H1 (cell line): Measurements from ENCODE around the gene WDR27. TPM values are rescaled to one million over a fixed set of nuclear protein-coding genes. Genes with fewer than 3 reads are reported as not detected.

Experiments used
- CTCF ChIA-PET: fragments of 300-600 bp; sonication (Branson Sonifier 250); formaldehyde crosslinking; loops from one replicate; lab custom pipeline; 2021; ENCODE audit not compliant: partially characterized antibody; lab: Charles Lee
- POLR2A ChIA-PET: fragments of 300-600 bp; sonication (Branson Sonifier 250); formaldehyde crosslinking; loops from one replicate; lab custom pipeline; 2021; ENCODE audit warnings: inconsistent platforms; ENCODE audit not compliant: partially characterized antibody; lab: Charles Lee
- DNase-seq, 2 experiments: peaks; one replicate each; pipeline versions ENCODE4 v3.0.0 to v3.0.0-alpha.2; 2010 to 2022; ENCODE audit warnings: low spot score in 2 of 2, low read depth in 1 of 2, mixed read lengths in 1 of 2
- FAIRE-seq: peaks from 2 replicates; lab custom pipeline; 2011; peaks lifted over from hg19 to GRCh38; lab: Jason Lieb, UNC
- H2AFZ ChIP-seq: 2 replicates; pipeline ENCODE4 v1.8.1; 2012; ENCODE audit warnings: low read length, inconsistent platforms
- H2AK5ac ChIP-seq: 2 replicates; pipeline ENCODE4 v1.6.1; 2013; ENCODE audit warnings: low read depth, low read length
- H2BK120ac ChIP-seq: replicated peaks from 2 replicates; pipeline ENCODE3; 2013; ENCODE audit warnings: low read depth, low read length, inconsistent platforms
- H2BK12ac ChIP-seq: 2 replicates; pipeline ENCODE4 v1.6.1; 2013; ENCODE audit warnings: low read depth, low read length
- H2BK15ac ChIP-seq: 2 replicates; pipeline ENCODE4 v1.6.1; 2013; ENCODE audit warnings: low read length
- H2BK20ac ChIP-seq: 2 replicates; pipeline ENCODE4 v1.6.1; 2013; ENCODE audit warnings: low read length
- H2BK5ac ChIP-seq: 2 replicates; pipeline ENCODE4 v1.6.1; 2013; ENCODE audit warnings: low read depth, low read length
- H3K14ac ChIP-seq: 2 replicates; pipeline ENCODE4 v1.6.1; 2013; ENCODE audit warnings: inconsistent platforms; ENCODE audit not compliant: insufficient read length
- H3K18ac ChIP-seq: 2 replicates; pipeline ENCODE4 v1.6.1; 2013; ENCODE audit warnings: low read length; ENCODE audit errors: extremely low read depth
- H3K23ac ChIP-seq: 2 replicates; pipeline ENCODE4 v1.6.1; 2013; ENCODE audit warnings: inconsistent platforms; ENCODE audit not compliant: insufficient read length
- H3K23me2 ChIP-seq: 2 replicates; pipeline ENCODE4 v1.6.1; 2013; ENCODE audit warnings: low read depth, low read length
- H3K27ac ChIP-seq: 2 replicates; pipeline ENCODE4 v1.6.1; 2011; ENCODE audit warnings: low read depth, low read length, inconsistent platforms
- H3K27me3 ChIP-seq, 4 experiments: replicated peaks in 1 of 4; 1 replicate in 1 of 4; 2 replicates in 3 of 4; pipeline versions ENCODE4 v1.6.1 to v1.8.1; 2011 to 2013; ENCODE audit warnings: low read length in 3 of 4, mild to moderate bottlenecking in 3 of 4, inconsistent platforms in 2 of 4, mixed read lengths in 2 of 4, moderate library complexity in 1 of 4; ENCODE audit not compliant: control insufficient read depth in 3 of 4, insufficient read depth in 3 of 4; ENCODE audit errors: extremely low read depth in 1 of 4
- H3K36me3 ChIP-seq, 4 experiments: 2 replicates each; pipeline versions ENCODE4 v1.6.1 to v1.8.1; 2011 to 2013; ENCODE audit warnings: mild to moderate bottlenecking in 4 of 4, low read length in 3 of 4, moderate library complexity in 2 of 4, control low read depth in 1 of 4, inconsistent platforms in 1 of 4; ENCODE audit not compliant: insufficient read depth in 4 of 4, control insufficient read depth in 2 of 4
- H3K4ac ChIP-seq: replicated peaks from 2 replicates; pipeline ENCODE3; 2013; ENCODE audit warnings: low read length, low read depth, mixed read lengths, inconsistent platforms; ENCODE audit not compliant: insufficient read length
- H3K4me1 ChIP-seq, 4 experiments: replicated peaks in 1 of 4; 1 replicate in 1 of 4; 2 replicates in 3 of 4; pipeline versions ENCODE4 v1.6.1 to v1.8.1; 2011 to 2013; ENCODE audit warnings: low read length in 3 of 4, inconsistent platforms in 2 of 4, mixed read lengths in 1 of 4; ENCODE audit not compliant: insufficient read depth in 4 of 4, control insufficient read depth in 3 of 4
- H3K4me2 ChIP-seq, 2 experiments: 2 replicates each; pipeline versions ENCODE4 v1.6.1 to v1.8.1; 2011 to 2013; ENCODE audit warnings: low read depth in 2 of 2, low read length in 2 of 2, control low read depth in 1 of 2, inconsistent platforms in 1 of 2, mild to moderate bottlenecking in 1 of 2; ENCODE audit not compliant: insufficient read depth in 1 of 2
- H3K4me3 ChIP-seq, 4 experiments: fragments of 200-600, 300-600 bp in 1 of 4; sonication (generic), shearing (Covaris generic), sonication (Bioruptor Twin) in 1 of 4; 2 replicates each; pipeline versions ENCODE4 v1.5.1 to v1.8.1; 2011 to 2016; ENCODE audit warnings: low read length in 4 of 4, low read depth in 3 of 4, control low read depth in 2 of 4, inconsistent platforms in 2 of 4, mild to moderate bottlenecking in 2 of 4, mixed read lengths in 1 of 4, moderate library complexity in 1 of 4; ENCODE audit not compliant: insufficient read depth in 2 of 4; ENCODE audit errors: extremely low read depth in 1 of 4
- H3K56ac ChIP-seq: replicated peaks from 2 replicates; pipeline ENCODE3; 2013; ENCODE audit warnings: low read depth, mild to moderate bottlenecking, mixed read lengths, low read length, inconsistent platforms; ENCODE audit not compliant: insufficient read length
- H3K79me1 ChIP-seq: 2 replicates; pipeline ENCODE4 v1.6.1; 2013; ENCODE audit warnings: low read depth, low read length, control low read depth
- H3K79me2 ChIP-seq, 2 experiments: 2 replicates each; pipeline versions ENCODE4 v1.6.1 to v1.8.1; 2012 to 2013; ENCODE audit warnings: low read length in 2 of 2, mild to moderate bottlenecking in 2 of 2, inconsistent platforms in 1 of 2; ENCODE audit not compliant: insufficient read depth in 2 of 2, control insufficient read depth in 1 of 2
- H3K9ac ChIP-seq, 4 experiments: replicated peaks in 1 of 4; 1 replicate in 1 of 4; 2 replicates in 3 of 4; pipeline versions ENCODE4 v1.6.1 to v1.8.1; 2011 to 2013; ENCODE audit warnings: low read depth in 3 of 4, low read length in 3 of 4, control low read depth in 2 of 4, mild to moderate bottlenecking in 2 of 4, moderate library complexity in 2 of 4, inconsistent platforms in 1 of 4; ENCODE audit errors: extremely low read depth in 1 of 4
- H3K9me3 ChIP-seq, 2 experiments: 2 replicates each; pipeline versions ENCODE4 v1.6.1 to v1.8.1; 2012 to 2013; ENCODE audit warnings: mild to moderate bottlenecking in 2 of 2, moderate library complexity in 2 of 2, control low read depth in 1 of 2, inconsistent platforms in 1 of 2, low read depth in 1 of 2, low read length in 1 of 2, mixed read lengths in 1 of 2; ENCODE audit not compliant: insufficient read depth in 2 of 2
- H4K20me1 ChIP-seq, 2 experiments: replicated peaks in 1 of 2; 2 replicates each; pipeline versions ENCODE3 to v1.8.1; 2011 to 2013; ENCODE audit warnings: inconsistent platforms in 2 of 2, low read length in 2 of 2, mild to moderate bottlenecking in 1 of 2; ENCODE audit not compliant: insufficient read depth in 2 of 2, control insufficient read depth in 1 of 2
- H4K5ac ChIP-seq: 2 replicates; pipeline ENCODE4 v1.6.1; 2013; ENCODE audit warnings: low read length, low read depth, mixed read lengths, inconsistent platforms; ENCODE audit not compliant: insufficient read length
- H4K8ac ChIP-seq: 2 replicates; pipeline ENCODE4 v1.8.0; 2013; ENCODE audit warnings: mild to moderate bottlenecking, moderate library complexity, low read length, inconsistent platforms; ENCODE audit not compliant: insufficient read depth; ENCODE audit errors: extremely low read depth
- H4K91ac ChIP-seq: replicated peaks from 2 replicates; pipeline ENCODE3; 2013; ENCODE audit warnings: low read length, mixed read lengths, inconsistent platforms; ENCODE audit not compliant: insufficient read length
- CBX8 ChIP-seq: fragments of 300-800, 300-1000 bp; sonication (generic); IDR thresholded peaks from 2 replicates; pipeline ENCODE4 v1.7.1; 2016; ENCODE audit warnings: low read depth, low read length, borderline replicate concordance
- CHD1 ChIP-seq: IDR thresholded peaks from 2 replicates; pipeline ENCODE4 v1.6.1; 2012; ENCODE audit warnings: low read depth, low read length, improper control_type of control experiment
- CREB1 ChIP-seq: IDR thresholded peaks from 2 replicates; pipeline ENCODE4 v1.6.1; 2012; ENCODE audit warnings: inconsistent platforms
- EP300 ChIP-seq, 2 experiments: IDR thresholded peaks; 1 replicate in 1 of 2; 2 replicates in 1 of 2; pipeline ENCODE4 v1.6.1; 2011 to 2012; ENCODE audit warnings: low read depth in 2 of 2, low read length in 2 of 2, mild to moderate bottlenecking in 2 of 2, borderline replicate concordance in 1 of 2, inconsistent platforms in 1 of 2, moderate library complexity in 1 of 2
- FOSL1 ChIP-seq: IDR thresholded peaks from 2 replicates; pipeline ENCODE4 v1.6.1; 2011; ENCODE audit warnings: mild to moderate bottlenecking, low read depth, low read length, moderate library complexity; ENCODE audit not compliant: insufficient read depth
- JUND ChIP-seq: IDR thresholded peaks from 2 replicates; pipeline ENCODE4 v1.6.1; 2011; ENCODE audit warnings: mild to moderate bottlenecking, improper control_type of control experiment, low read length
- NRF1 ChIP-seq: IDR thresholded peaks from 2 replicates; pipeline ENCODE4 v1.6.1; 2011; ENCODE audit warnings: mild to moderate bottlenecking, low read depth, low read length, improper control_type of control experiment
- POLR2AphosphoS5 ChIP-seq: IDR thresholded peaks from 2 replicates; pipeline ENCODE4 v1.6.1; 2011; ENCODE audit warnings: low read depth, low read length
- YY1 ChIP-seq: IDR thresholded peaks from 2 replicates; pipeline ENCODE4 v1.6.1; 2011; ENCODE audit warnings: low read depth, mild to moderate bottlenecking, low read length
- WGBS, 2 experiments: shearing (Covaris generic) in 1 of 2; methylation state at CpG; one replicate each; pipeline versions ENCODE4 v1.1.6 to v1.1.7; 2013 to 2015; ENCODE audit warnings: low lambda C conversion rate in 2 of 2, mixed read lengths in 2 of 2, inconsistent platforms in 1 of 2, low coverage in 1 of 2, missing lambda C conversion rate in 1 of 2; ENCODE audit not compliant: insufficient replicate concordance in 2 of 2, insufficient coverage in 1 of 2, insufficient read length in 1 of 2; ENCODE audit errors: extremely low coverage in 1 of 2, missing lambda C conversion rate in 1 of 2; 5-methylcytosine and 5-hydroxymethylcytosine counted together
- polyA plus RNA-seq, 7 experiments: library from polyadenylated mRNA; depleted of rRNA in 3 of 7; stranded (reverse) in 5 of 7; unstranded in 2 of 7; fragments of >200 nt in 5 of 7; fragments of 200-250 nt in 2 of 7; gene quantifications; 1 replicate in 5 of 7; 2 replicates in 1 of 7; 4 replicates in 1 of 7; pipeline versions ENCODE4 v1.2.1 to v1.2.3, GENCODE V29; 2011 to 2013; ENCODE audit warnings: missing spikeins in 2 of 7, mixed read lengths in 2 of 7
- total RNA-seq: library from RNA; stranded (reverse); fragmentation: NEBNext Ultra II Directional; extraction: Animal tissue kit (Norgen Biotek cat#: 25700); gene quantifications from 2 replicates; pipeline ENCODE4 v1.2.1, GENCODE V29; 2021
- TF ChIP-seq, protein P1 (sequence below): IDR thresholded peaks from 2 replicates; pipeline ENCODE4 v1.6.1; 2012; ENCODE audit warnings: low read length, inconsistent platforms

Gene WDR27
- total and polyA plus RNA-seq, 2 of the 8 experiments (the other 6 are each of a cell fraction or from before 2014, with no cell fraction given), result 53.6 to 68.6 TPM

DNA sequence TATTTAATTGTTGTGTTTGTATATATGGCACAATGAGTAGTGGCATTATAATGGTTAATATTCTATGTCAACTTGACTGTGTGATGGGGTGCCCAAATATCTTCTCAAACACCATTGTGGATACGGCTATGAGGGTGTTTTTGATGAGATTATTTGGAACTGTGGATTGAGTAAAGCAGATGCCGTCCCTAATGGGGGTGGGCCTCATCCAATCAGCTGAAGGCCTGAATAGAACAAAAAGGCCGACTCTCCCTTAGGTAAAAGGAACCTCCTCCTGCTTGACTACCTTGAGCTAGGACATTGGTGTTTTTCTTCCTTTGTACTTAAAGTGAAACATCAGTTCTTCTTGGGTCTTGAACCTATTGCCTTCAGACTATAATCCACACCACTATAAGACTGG is 207.8 kb downstream of the WDR27 start:
- H3K4me3 ChIP-seq, result no peak overlapping the region
- TF ChIP-seq, protein P1, sequence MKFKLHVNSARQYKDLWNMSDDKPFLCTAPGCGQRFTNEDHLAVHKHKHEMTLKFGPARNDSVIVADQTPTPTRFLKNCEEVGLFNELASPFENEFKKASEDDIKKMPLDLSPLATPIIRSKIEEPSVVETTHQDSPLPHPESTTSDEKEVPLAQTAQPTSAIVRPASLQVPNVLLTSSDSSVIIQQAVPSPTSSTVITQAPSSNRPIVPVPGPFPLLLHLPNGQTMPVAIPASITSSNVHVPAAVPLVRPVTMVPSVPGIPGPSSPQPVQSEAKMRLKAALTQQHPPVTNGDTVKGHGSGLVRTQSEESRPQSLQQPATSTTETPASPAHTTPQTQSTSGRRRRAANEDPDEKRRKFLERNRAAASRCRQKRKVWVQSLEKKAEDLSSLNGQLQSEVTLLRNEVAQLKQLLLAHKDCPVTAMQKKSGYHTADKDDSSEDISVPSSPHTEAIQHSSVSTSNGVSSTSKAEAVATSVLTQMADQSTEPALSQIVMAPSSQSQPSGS, result no peak
- TF ChIP-seq EP300 (IDR thresholded peaks at IDR 0.05; ENCODE audit: borderline replicate concordance in 1 of 2, low read depth in 2 of 2, low read length in 2 of 2) (no peak), YY1 (no peak), CREB1 (no peak), POLR2AphosphoS5 (no peak), FOSL1 (no peak), JUND (no peak), NRF1 (no peak), CHD1 (no peak), CBX8 (no peak)
- no peak overlapping the region for H3K18ac ChIP-seq
- H3K23me2 ChIP-seq, result no peaks in the 10 kb centered on the region
- H2BK12ac ChIP-seq, result no peak overlapping the region
- no peak overlapping the region for H3K4ac ChIP-seq
- no peak overlapping the region for H2AK5ac ChIP-seq
- no peak overlapping the region for H3K23ac ChIP-seq
- H2AFZ ChIP-seq, result no peak overlapping the region
- no peak overlapping the region for H3K14ac ChIP-seq
- H4K20me1 ChIP-seq, result no peaks in the 10 kb centered on the region
- H4K8ac ChIP-seq, result no peak overlapping the region
- H2BK20ac ChIP-seq, result no peak overlapping the region
- no peak overlapping the region for H2BK15ac ChIP-seq
- ChIA-PET POLR2A (no interaction called here), CTCF (interaction anchor here (1.2 kb wide), 1 partner anchor 72 kb away, joined by 4 read pairs; no protein-coding TSS in a partner anchor)
- H4K91ac ChIP-seq, result no peak overlapping the region
- H3K4me1 ChIP-seq, result no peaks in the 10 kb centered on the region
- WGBS, 2 experiments, result 83% methylated on average over 3 of the region's 3 CpGs; no CpG with 5 or more reads in 1 of the 2 experiments
- H3K9me3 ChIP-seq, result no peaks in the 10 kb centered on the region
- FAIRE-seq (no peak), DNase-seq (no peak)
- no peak overlapping the region for H2BK5ac ChIP-seq
- H3K79me2 ChIP-seq, result no peaks in the 10 kb centered on the region
- H3K27ac ChIP-seq, result no peak overlapping the region
- no peaks in the 10 kb centered on the region for H3K27me3 ChIP-seq
- H4K5ac ChIP-seq, result no peak overlapping the region
- no peak overlapping the region for H3K56ac ChIP-seq
- H3K4me2 ChIP-seq, result no peak overlapping the region
- no peak overlapping the region for H2BK120ac ChIP-seq
- no peaks in the 10 kb centered on the region for H3K36me3 ChIP-seq
- no peaks in the 10 kb centered on the region; the same call in 1 of the 2 replicates for H3K79me1 ChIP-seq
- no peak overlapping the region for H3K9ac ChIP-seq
